Neuronal stem cell (in vitro differentiated cells): ENCODE data around the gene CFAP69.

ENCODE experiments used
- DNase-seq: peaks from one replicate; pipeline ENCODE4 v3.0.0-alpha.2; 2013; ENCODE audit warnings: low spot score
- H2AFZ ChIP-seq: one replicate; pipeline ENCODE4 v1.6.1; 2013; ENCODE audit warnings: mild to moderate bottlenecking, low read length, inconsistent platforms
- H2AK5ac ChIP-seq: 2 replicates; pipeline ENCODE4 v1.6.1; 2013; ENCODE audit warnings: low read depth, mild to moderate bottlenecking, inconsistent platforms, low read length, moderate library complexity, mixed read lengths
- H2BK120ac ChIP-seq: 2 replicates; pipeline ENCODE4 v1.6.1; 2013; ENCODE audit warnings: low read depth, mild to moderate bottlenecking, inconsistent platforms, low read length, moderate library complexity, mixed read lengths
- H2BK12ac ChIP-seq: one replicate; pipeline ENCODE4 v1.6.1; 2013; ENCODE audit warnings: low read length, inconsistent platforms
- H2BK15ac ChIP-seq: 2 replicates; pipeline ENCODE4 v1.6.1; 2013; ENCODE audit warnings: mild to moderate bottlenecking, low read length, inconsistent platforms, mixed read lengths
- H2BK5ac ChIP-seq: one replicate; pipeline ENCODE4 v1.6.1; 2013; ENCODE audit warnings: inconsistent platforms, mild to moderate bottlenecking, low read length, moderate library complexity
- H3K14ac ChIP-seq: one replicate; pipeline ENCODE4 v1.6.1; 2013; ENCODE audit warnings: low read length, inconsistent platforms
- H3K18ac ChIP-seq: 2 replicates; pipeline ENCODE4 v1.6.1; 2013; ENCODE audit warnings: low read length, inconsistent platforms
- H3K23ac ChIP-seq: 2 replicates; pipeline ENCODE4 v1.6.1; 2013; ENCODE audit warnings: low read depth, mild to moderate bottlenecking, mixed read lengths, low read length, inconsistent platforms; ENCODE audit not compliant: poor library complexity
- H3K27ac ChIP-seq: replicated peaks from 3 replicates; pipeline ENCODE4 v1.5.1; 2013; ENCODE audit warnings: low read length, inconsistent platforms
- H3K27me3 ChIP-seq, 3 experiments: 2 replicates each; pipeline ENCODE4 v1.6.1; 2013; ENCODE audit warnings: low read length in 3 of 3, mild to moderate bottlenecking in 2 of 3, inconsistent platforms in 1 of 3, low read depth in 1 of 3, mixed read lengths in 1 of 3, moderate library complexity in 1 of 3; ENCODE audit not compliant: control insufficient read depth in 3 of 3, insufficient read depth in 3 of 3
- H3K36me3 ChIP-seq, 2 donors: replicated peaks in 1 of 2; 2 replicates each; pipeline ENCODE4 v1.6.1; 2013; ENCODE audit warnings: low read length in 2 of 2; ENCODE audit not compliant: control insufficient read depth in 2 of 2, insufficient read depth in 2 of 2
- H3K4ac ChIP-seq: 2 replicates; pipeline ENCODE4 v1.6.1; 2013; ENCODE audit warnings: inconsistent platforms, mild to moderate bottlenecking, low read length, moderate library complexity
- H3K4me1 ChIP-seq, 2 donors: 1 replicate in 1 of 2; 2 replicates in 1 of 2; pipeline ENCODE4 v1.6.1; 2013; ENCODE audit warnings: low read length in 2 of 2, low read depth in 1 of 2; ENCODE audit not compliant: control insufficient read depth in 2 of 2, insufficient read depth in 1 of 2
- H3K4me2 ChIP-seq: one replicate; pipeline ENCODE4 v1.6.1; 2013; ENCODE audit warnings: mild to moderate bottlenecking, low read length, inconsistent platforms; ENCODE audit not compliant: insufficient read depth, poor library complexity, severe bottlenecking
- H3K4me3 ChIP-seq, 2 donors: 2 replicates each; pipeline ENCODE4 v1.5.1; 2013; ENCODE audit warnings: low read length in 2 of 2, mild to moderate bottlenecking in 2 of 2, inconsistent platforms in 1 of 2, moderate library complexity in 1 of 2
- H3K79me1 ChIP-seq: one replicate; pipeline ENCODE4 v1.6.1; 2013; ENCODE audit warnings: low read depth, mild to moderate bottlenecking, inconsistent platforms, low read length, moderate library complexity
- H3K9ac ChIP-seq: one replicate; pipeline ENCODE4 v1.6.1; 2013; ENCODE audit warnings: mild to moderate bottlenecking, low read depth, low read length, inconsistent platforms; ENCODE audit not compliant: poor library complexity
- H3K9me3 ChIP-seq, 2 donors: replicated peaks in 1 of 2; 2 replicates each; pipeline versions ENCODE3 to v1.6.1; 2013; ENCODE audit warnings: low read length in 2 of 2, mild to moderate bottlenecking in 2 of 2, inconsistent platforms in 1 of 2, low read depth in 1 of 2, mixed read lengths in 1 of 2, moderate library complexity in 1 of 2; ENCODE audit not compliant: control insufficient read depth in 2 of 2, insufficient read depth in 1 of 2
- H4K8ac ChIP-seq: one replicate; pipeline ENCODE4 v1.6.1; 2013; ENCODE audit warnings: low read depth, mild to moderate bottlenecking, inconsistent platforms, low read length, moderate library complexity
- H4K91ac ChIP-seq: one replicate; pipeline ENCODE4 v1.6.1; 2013; ENCODE audit warnings: low read length, low read depth, mild to moderate bottlenecking, inconsistent platforms; ENCODE audit not compliant: poor library complexity
- WGBS, 2 donors: extraction: QIAGEN DNeasy Blood & Tissue Kit; methylation state at CpG; one replicate each; pipeline ENCODE4 v1.1.7; 2013; ENCODE audit warnings: missing lambda C conversion rate in 2 of 2, mixed read lengths in 1 of 2; ENCODE audit not compliant: insufficient read length in 2 of 2, insufficient replicate concordance in 1 of 2; ENCODE audit errors: extremely low coverage in 2 of 2; 5-methylcytosine and 5-hydroxymethylcytosine counted together

CFAP69 gene

DNA sequence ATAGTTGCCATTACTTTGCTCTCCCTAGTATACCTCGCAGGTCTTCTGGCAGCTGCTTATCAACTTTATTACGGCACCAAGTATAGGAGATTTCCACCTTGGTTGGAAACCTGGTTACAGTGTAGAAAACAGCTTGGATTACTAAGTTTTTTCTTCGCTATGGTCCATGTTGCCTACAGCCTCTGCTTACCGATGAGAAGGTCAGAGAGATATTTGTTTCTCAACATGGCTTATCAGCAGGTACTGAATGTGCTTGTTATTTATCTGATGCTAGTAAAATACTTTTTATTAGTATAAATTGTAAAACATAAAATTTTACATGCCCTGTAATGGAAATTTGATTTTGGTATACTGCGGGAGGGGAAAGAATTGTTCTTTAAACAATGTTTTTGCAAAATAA is 17.7 kb upstream of the CFAP69 start:
- no peak overlapping the region for H2AFZ ChIP-seq
- no peak overlapping the region for H2BK5ac ChIP-seq
- no peak overlapping the region for H3K14ac ChIP-seq
- no peak overlapping the region for H2BK12ac ChIP-seq
- H2BK120ac ChIP-seq = no peak overlapping the region
- no peaks in the 10 kb centered on the region for H3K27me3 ChIP-seq
- no peak overlapping the region for H2AK5ac ChIP-seq
- H3K9me3 ChIP-seq = no peaks in the 10 kb centered on the region
- H3K36me3 ChIP-seq = no peaks in the 10 kb centered on the region
- H4K8ac ChIP-seq = no peak overlapping the region
- DNase-seq = no peak
- WGBS, 2 donors = no CpG with 5 or more reads among the region's 5 CpGs
- no peak overlapping the region for H2BK15ac ChIP-seq
- no peak overlapping the region for H3K27ac ChIP-seq
- H3K18ac ChIP-seq = no peak overlapping the region
- no peaks in the 10 kb centered on the region for H3K79me1 ChIP-seq
- no peak overlapping the region for H3K4me2 ChIP-seq
- no peak overlapping the region for H3K9ac ChIP-seq
- peaks cover 5% of the 10 kb centered on the region in 2 donors for H3K4me1 ChIP-seq
- no peak overlapping the region for H3K23ac ChIP-seq
- no peak overlapping the region for H4K91ac ChIP-seq
- no peak overlapping the region for H3K4ac ChIP-seq
- no peak overlapping the region for H3K4me3 ChIP-seq

DNA sequence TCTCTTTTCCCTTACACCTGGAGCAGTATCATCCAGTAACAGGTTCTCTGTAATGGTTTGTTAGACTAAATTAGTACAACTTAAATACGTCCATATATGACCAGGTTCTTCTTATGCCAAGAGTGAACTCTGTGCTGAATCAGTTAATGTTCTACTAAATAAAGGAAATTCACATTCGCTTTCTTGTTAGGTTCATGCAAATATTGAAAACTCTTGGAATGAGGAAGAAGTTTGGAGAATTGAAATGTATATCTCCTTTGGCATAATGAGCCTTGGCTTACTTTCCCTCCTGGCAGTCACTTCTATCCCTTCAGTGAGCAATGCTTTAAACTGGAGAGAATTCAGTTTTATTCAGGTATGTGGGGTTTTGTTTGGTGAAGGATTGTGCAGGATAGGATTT is 15.3 kb upstream of the CFAP69 start:
- no peak overlapping the region for H3K4ac ChIP-seq
- H3K18ac ChIP-seq = no peak overlapping the region
- H2BK120ac ChIP-seq = no peak overlapping the region
- H3K14ac ChIP-seq = no peak overlapping the region
- no peak overlapping the region for H4K8ac ChIP-seq
- no peak overlapping the region for H2BK12ac ChIP-seq
- H3K27ac ChIP-seq = no peak overlapping the region
- H3K4me2 ChIP-seq = no peak overlapping the region
- no peak for DNase-seq
- H2AFZ ChIP-seq = no peak overlapping the region
- H3K4me1 ChIP-seq = peaks cover 0 to under 1% of the 10 kb centered on the region in 2 donors
- no peak overlapping the region for H2AK5ac ChIP-seq
- H4K91ac ChIP-seq = no peak overlapping the region
- H3K4me3 ChIP-seq = no peak overlapping the region
- no peaks in the 10 kb centered on the region for H3K79me1 ChIP-seq
- no peak overlapping the region for H3K23ac ChIP-seq
- H2BK5ac ChIP-seq = no peak overlapping the region
- no CpG with 5 or more reads among the region's 2 CpGs for WGBS, 2 donors
- H2BK15ac ChIP-seq = no peak overlapping the region
- H3K36me3 ChIP-seq = no peaks in the 10 kb centered on the region
- H3K9ac ChIP-seq = no peak overlapping the region
- no peaks in the 10 kb centered on the region for H3K27me3 ChIP-seq
- no peaks in the 10 kb centered on the region for H3K9me3 ChIP-seq

DNA sequence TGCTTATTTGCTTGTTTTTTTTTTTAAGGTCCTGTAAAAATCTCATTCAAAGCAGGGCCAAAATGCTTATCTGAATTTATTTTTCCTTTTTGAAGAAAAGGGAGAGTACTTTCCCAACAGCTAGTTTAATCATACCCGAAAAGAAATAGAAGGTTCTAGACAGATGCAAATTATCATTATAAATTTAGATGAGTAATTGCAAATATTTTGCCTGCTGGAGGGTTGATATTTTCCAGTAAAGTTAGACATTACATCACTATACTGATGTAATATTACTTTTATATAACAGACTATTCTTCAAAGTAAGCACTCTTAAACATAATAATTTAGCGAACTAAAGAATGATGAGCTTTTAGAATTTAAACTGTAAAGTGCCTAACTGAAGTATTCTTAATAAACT is 14.1 kb upstream of the CFAP69 start:
- H3K14ac ChIP-seq = no peak overlapping the region
- no peaks in the 10 kb centered on the region for H3K4me1 ChIP-seq
- H2AFZ ChIP-seq = no peak overlapping the region
- H3K27me3 ChIP-seq = no peaks in the 10 kb centered on the region
- no peak overlapping the region for H3K18ac ChIP-seq
- no peak overlapping the region for H3K4me2 ChIP-seq
- no CpG with 5 or more reads among the region's 2 CpGs for WGBS, 2 donors
- H2BK15ac ChIP-seq = no peak overlapping the region
- H3K9me3 ChIP-seq = no peaks in the 10 kb centered on the region
- H3K4me3 ChIP-seq = no peak overlapping the region
- H2BK12ac ChIP-seq = no peak overlapping the region
- H2AK5ac ChIP-seq = no peak overlapping the region
- no peaks in the 10 kb centered on the region for H3K79me1 ChIP-seq
- H3K36me3 ChIP-seq = no peaks in the 10 kb centered on the region
- no peak overlapping the region for H2BK120ac ChIP-seq
- H4K91ac ChIP-seq = no peak overlapping the region
- H3K23ac ChIP-seq = no peak overlapping the region
- no peak overlapping the region for H3K4ac ChIP-seq
- DNase-seq = no peak
- no peak overlapping the region for H4K8ac ChIP-seq
- H2BK5ac ChIP-seq = no peak overlapping the region
- no peak overlapping the region for H3K9ac ChIP-seq
- H3K27ac ChIP-seq = no peak overlapping the region

DNA sequence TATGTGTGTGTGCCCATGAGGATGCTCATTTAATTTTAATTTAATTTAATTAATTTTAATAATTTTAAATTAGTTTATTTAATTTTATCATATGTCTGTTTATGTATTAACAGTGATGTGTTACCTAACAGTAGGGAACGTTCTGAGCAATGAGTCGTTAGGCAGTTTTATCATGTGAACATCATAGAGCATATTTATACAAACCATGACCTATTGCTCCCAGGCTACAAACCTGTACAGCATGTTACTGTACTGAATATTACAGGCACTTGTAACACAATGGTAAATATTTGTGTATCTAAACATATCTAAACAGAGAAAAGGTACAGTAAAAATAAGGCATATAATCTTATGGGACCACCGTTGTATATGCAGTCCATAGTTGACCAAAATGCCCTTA is 13.7 kb upstream of the CFAP69 start:
- Histone ChIP-seq H2BK120ac (no peak overlapping the region), H2BK15ac (no peak overlapping the region), H3K18ac (no peak overlapping the region), H2AFZ (no peak overlapping the region), H2BK12ac (no peak overlapping the region), H3K27me3 (no peaks in the 10 kb centered on the region), H3K4me1 (no peaks in the 10 kb centered on the region), H4K8ac (no peak overlapping the region), H3K23ac (no peak overlapping the region), H3K9me3 (no peaks in the 10 kb centered on the region), H3K9ac (no peak overlapping the region), H2AK5ac (no peak overlapping the region), H3K4me3 (no peak overlapping the region), H3K36me3 (no peaks in the 10 kb centered on the region), H3K4ac (no peak overlapping the region), H4K91ac (no peak overlapping the region), H3K79me1 (no peaks in the 10 kb centered on the region), H3K4me2 (no peak overlapping the region), H3K14ac (no peak overlapping the region), H3K27ac (no peak overlapping the region), H2BK5ac (no peak overlapping the region)
- DNase-seq = no peak
- no CpG with 5 or more reads among the region's 3 CpGs for WGBS, 2 donors
